Trophoblast cell (in vitro differentiated cells and primary cell): ENCODE results near the gene TBC1D16.

ENCODE experiments used
- DNase-seq, 2 donors: peaks; one replicate each; pipeline ENCODE4 v3.0.0-alpha.2; 2016
- H2AFZ ChIP-seq: 2 replicates; pipeline ENCODE4 v1.6.1; 2013; ENCODE audit warnings: low read length, moderate library complexity, mild to moderate bottlenecking; ENCODE audit not compliant: insufficient read depth, poor library complexity
- H2AK5ac ChIP-seq: 2 replicates; pipeline ENCODE4 v1.6.1; 2013; ENCODE audit warnings: mild to moderate bottlenecking, low read length
- H2BK120ac ChIP-seq: 2 replicates; pipeline ENCODE4 v1.6.1; 2013; ENCODE audit warnings: low read length, mild to moderate bottlenecking, moderate library complexity; ENCODE audit not compliant: insufficient read depth, poor library complexity
- H2BK12ac ChIP-seq: 2 replicates; pipeline ENCODE4 v1.6.1; 2013; ENCODE audit warnings: mild to moderate bottlenecking, low read length, moderate library complexity
- H2BK5ac ChIP-seq: 2 replicates; pipeline ENCODE4 v1.6.1; 2013; ENCODE audit warnings: low read length, low read depth, moderate library complexity, mild to moderate bottlenecking; ENCODE audit not compliant: poor library complexity
- H3K14ac ChIP-seq: 2 replicates; pipeline ENCODE4 v1.6.1; 2013; ENCODE audit warnings: mild to moderate bottlenecking, low read length
- H3K18ac ChIP-seq: 2 replicates; pipeline ENCODE4 v1.6.1; 2013; ENCODE audit warnings: mild to moderate bottlenecking, low read length
- H3K23ac ChIP-seq: 2 replicates; pipeline ENCODE4 v1.6.1; 2013; ENCODE audit warnings: low read length
- H3K27ac ChIP-seq: 2 replicates; pipeline ENCODE4 v1.5.1; 2013; ENCODE audit warnings: low read depth, mild to moderate bottlenecking, inconsistent platforms, low read length, moderate library complexity
- H3K27me3 ChIP-seq: 2 replicates; pipeline ENCODE4 v1.6.1; 2013; ENCODE audit warnings: inconsistent platforms, mild to moderate bottlenecking, low read length, moderate library complexity; ENCODE audit not compliant: insufficient read depth
- H3K36me3 ChIP-seq, 2 experiments: 1 replicate in 1 of 2; 2 replicates in 1 of 2; pipeline ENCODE4 v1.6.1; 2013; ENCODE audit warnings: low read length in 2 of 2, mild to moderate bottlenecking in 2 of 2, moderate library complexity in 1 of 2; ENCODE audit not compliant: insufficient read depth in 2 of 2, control insufficient read depth in 1 of 2
- H3K4ac ChIP-seq: 2 replicates; pipeline ENCODE4 v1.6.1; 2013; ENCODE audit warnings: low read depth, mild to moderate bottlenecking, low read length, moderate library complexity
- H3K4me1 ChIP-seq, 2 experiments: 1 replicate in 1 of 2; 2 replicates in 1 of 2; pipeline ENCODE4 v1.6.1; 2013; ENCODE audit warnings: low read length in 2 of 2, mild to moderate bottlenecking in 2 of 2, moderate library complexity in 1 of 2; ENCODE audit not compliant: insufficient read depth in 2 of 2, control insufficient read depth in 1 of 2
- H3K4me2 ChIP-seq: 2 replicates; pipeline ENCODE4 v1.6.1; 2013; ENCODE audit warnings: inconsistent platforms, mild to moderate bottlenecking, low read length, moderate library complexity
- H3K4me3 ChIP-seq: 2 replicates; pipeline ENCODE4 v1.5.1; 2013; ENCODE audit warnings: mild to moderate bottlenecking, low read depth, low read length, inconsistent platforms
- H3K79me1 ChIP-seq: one replicate; pipeline ENCODE4 v1.6.1; 2013; ENCODE audit warnings: low read length
- H3K79me2 ChIP-seq: 2 replicates; pipeline ENCODE4 v1.6.1; 2013; ENCODE audit warnings: low read length, mild to moderate bottlenecking; ENCODE audit not compliant: control insufficient read depth, insufficient read depth, poor library complexity
- H3K9ac ChIP-seq: 2 replicates; pipeline ENCODE4 v1.6.1; 2013; ENCODE audit warnings: mild to moderate bottlenecking, low read length
- H3K9me3 ChIP-seq: 2 replicates; pipeline ENCODE4 v1.6.1; 2013; ENCODE audit warnings: low read depth, mild to moderate bottlenecking, control low read depth, inconsistent platforms, low read length; ENCODE audit not compliant: insufficient read depth
- H4K12ac ChIP-seq: 2 replicates; pipeline ENCODE4 v1.6.1; 2013; ENCODE audit warnings: low read depth, mild to moderate bottlenecking, low read length, moderate library complexity
- H4K8ac ChIP-seq: 2 replicates; pipeline ENCODE4 v1.6.1; 2013; ENCODE audit warnings: low read depth, mild to moderate bottlenecking, low read length, moderate library complexity
- H4K91ac ChIP-seq: one replicate; pipeline ENCODE4 v1.6.1; 2013; ENCODE audit warnings: low read depth, mild to moderate bottlenecking, low read length, moderate library complexity
- WGBS: extraction: QIAGEN DNeasy Blood & Tissue Kit; methylation state at CpG from one replicate; pipeline ENCODE4 v1.1.7; 2013; ENCODE audit warnings: missing lambda C conversion rate; ENCODE audit not compliant: insufficient read length, insufficient coverage; ENCODE audit errors: extremely low coverage; 5-methylcytosine and 5-hydroxymethylcytosine counted together

TBC1D16 gene

GRCh38 chr17:80008848-80009247 is 26.8 kb downstream of the TBC1D16 start:
- Histone ChIP-seq H3K14ac (no peak overlapping the region), H3K23ac (no peak overlapping the region), H2BK120ac (no peak overlapping the region), H2AK5ac (no peak overlapping the region), H3K18ac (no peak overlapping the region), H3K4ac (no peak overlapping the region), H3K27me3 (no peaks in the 10 kb centered on the region), H2BK5ac (no peak overlapping the region), H3K27ac (no peak overlapping the region), H3K79me2 (no peaks in the 10 kb centered on the region), H3K4me1 (no peaks in the 10 kb centered on the region), H2BK12ac (no peak overlapping the region), H3K4me3 (peak overlapping the region; percentile 12), H3K9ac (no peak overlapping the region), H4K8ac (no peak overlapping the region), H3K4me2 (no peak overlapping the region), H3K9me3 (peaks cover 3% of the 10 kb centered on the region), H2AFZ (no peak overlapping the region), H4K91ac (no peak overlapping the region), H4K12ac (no peak overlapping the region), H3K36me3 (peaks cover 36 to 51% of the 10 kb centered on the region in 2 experiments), H3K79me1 (no peaks in the 10 kb centered on the region)
- DNase-seq: no peak
- no CpG with 5 or more reads among the region's 18 CpGs for WGBS

DNA sequence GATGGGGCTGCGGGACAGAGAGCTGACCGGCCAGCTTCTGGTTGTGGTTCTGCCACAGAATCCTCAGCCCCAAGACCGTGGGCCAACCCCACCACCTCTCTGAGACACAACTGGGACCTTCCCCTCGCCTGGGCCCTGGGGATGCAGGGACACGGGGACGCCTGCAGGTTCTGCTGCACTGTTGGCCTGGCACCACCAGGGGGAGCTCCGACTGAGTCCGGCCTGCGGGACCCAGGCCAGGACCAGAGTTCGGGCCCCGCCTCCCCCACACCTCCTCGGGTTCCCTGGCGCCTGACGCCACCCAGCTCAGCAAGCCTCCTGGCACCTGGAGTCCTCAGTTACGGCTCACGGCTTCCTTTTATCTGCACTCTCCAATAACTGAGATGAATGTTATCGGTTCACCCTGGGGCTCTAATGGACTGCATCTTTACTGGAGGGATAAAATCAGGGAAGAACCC is 27.3 kb downstream of the TBC1D16 start:
- Histone ChIP-seq H3K18ac (no peak overlapping the region), H2BK5ac (no peak overlapping the region), H2AK5ac (no peak overlapping the region), H4K91ac (no peak overlapping the region), H3K79me2 (no peaks in the 10 kb centered on the region), H3K4me1 (no peaks in the 10 kb centered on the region), H2BK120ac (no peak overlapping the region), H3K14ac (no peak overlapping the region), H3K9ac (no peak overlapping the region), H4K8ac (no peak overlapping the region), H4K12ac (no peak overlapping the region), H3K9me3 (peaks cover 3% of the 10 kb centered on the region), H3K27ac (no peak overlapping the region), H3K36me3 (peaks cover 34 to 48% of the 10 kb centered on the region in 2 experiments), H3K23ac (no peak overlapping the region), H2BK12ac (no peak overlapping the region), H3K4me2 (no peak overlapping the region), H3K4ac (no peak overlapping the region), H3K79me1 (no peaks in the 10 kb centered on the region), H3K27me3 (no peaks in the 10 kb centered on the region), H3K4me3 (no peak overlapping the region), H2AFZ (no peak overlapping the region)
- WGBS: no CpG with 5 or more reads among the region's 17 CpGs
- DNase-seq: peak; percentile 62 to 86

DNA sequence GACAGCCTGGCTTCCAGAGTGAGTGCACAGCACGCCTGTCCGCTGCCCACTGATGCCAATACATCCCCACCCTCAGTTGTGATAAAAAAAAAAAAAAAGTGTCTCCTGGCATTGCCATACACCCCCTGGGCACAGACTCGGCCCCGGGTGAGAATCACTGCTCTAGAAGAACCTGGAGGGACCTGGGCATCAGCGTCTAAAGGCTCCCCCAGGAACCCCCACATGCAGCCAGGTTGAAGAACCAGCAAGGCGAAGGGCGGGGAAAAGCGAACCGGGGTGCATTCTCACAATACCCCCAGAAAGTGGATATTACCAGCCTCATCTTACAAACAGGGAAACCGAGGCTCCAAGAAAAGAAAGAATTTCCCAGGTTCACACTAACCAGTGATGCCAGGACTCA is 27.7 kb downstream of the TBC1D16 start:
- Histone ChIP-seq H3K9ac (no peak overlapping the region), H3K27me3 (no peaks in the 10 kb centered on the region), H3K79me2 (no peaks in the 10 kb centered on the region), H3K18ac (no peak overlapping the region), H3K79me1 (no peaks in the 10 kb centered on the region), H2BK5ac (no peak overlapping the region), H3K36me3 (peaks cover 33 to 43% of the 10 kb centered on the region in 2 experiments), H3K9me3 (peaks cover 3% of the 10 kb centered on the region), H4K91ac (no peak overlapping the region), H3K4ac (no peak overlapping the region), H3K23ac (no peak overlapping the region), H3K27ac (no peak overlapping the region), H3K4me2 (no peak overlapping the region), H3K4me1 (no peaks in the 10 kb centered on the region), H3K14ac (no peak overlapping the region), H3K4me3 (no peak overlapping the region), H2AFZ (no peak overlapping the region), H2AK5ac (no peak overlapping the region), H4K8ac (no peak overlapping the region), H2BK12ac (no peak overlapping the region), H2BK120ac (no peak overlapping the region), H4K12ac (no peak overlapping the region)
- no peak for DNase-seq
- no CpG with 5 or more reads among the region's 10 CpGs for WGBS

DNA sequence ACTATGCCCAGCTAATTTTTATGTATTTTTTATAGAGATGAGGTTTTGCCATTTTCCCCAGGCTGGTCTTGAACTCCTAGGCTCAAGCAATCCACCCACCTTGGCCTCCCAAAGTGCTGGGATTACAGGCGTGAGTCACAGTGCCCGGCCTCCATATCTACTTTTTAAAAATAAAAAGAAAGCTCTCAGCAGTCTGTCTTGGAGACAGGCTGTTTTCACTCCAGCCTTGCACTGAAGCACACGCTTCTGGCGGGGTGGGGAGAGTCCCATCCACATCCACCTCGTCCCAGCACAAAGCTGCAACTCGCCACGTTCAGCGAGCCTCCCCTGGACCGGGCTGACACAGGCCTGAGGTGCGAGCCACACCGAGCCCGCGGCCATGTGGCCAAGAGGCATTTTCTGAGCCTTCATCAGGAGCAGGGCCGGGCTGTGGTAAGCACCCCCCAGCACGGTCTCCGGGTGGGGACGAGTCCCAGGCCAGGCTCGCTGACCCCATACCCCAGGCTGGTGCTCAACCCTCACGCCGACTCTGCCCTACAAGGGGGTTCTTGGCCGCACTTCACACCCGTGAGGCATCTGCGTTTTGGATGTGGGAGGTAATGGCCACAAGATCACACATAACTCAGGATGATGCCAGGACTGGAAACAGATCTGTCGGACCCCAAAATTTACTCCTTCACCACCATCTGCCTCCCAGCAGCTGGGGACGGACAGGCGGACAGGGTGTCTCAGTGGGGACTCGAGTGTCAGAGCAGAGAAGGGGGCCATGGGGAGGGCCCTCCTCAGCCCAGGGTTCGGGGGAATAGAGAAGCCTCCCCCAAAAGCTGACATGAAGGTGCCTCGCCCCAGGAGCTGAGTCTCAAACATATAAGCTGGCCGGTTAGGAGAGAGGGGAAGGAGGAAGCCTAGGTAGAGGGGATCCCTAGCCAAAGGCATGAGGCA is 28.6 kb downstream of the TBC1D16 start:
- Histone ChIP-seq H3K4me3 (no peak overlapping the region), H2AFZ (no peak overlapping the region), H3K18ac (no peak overlapping the region), H3K79me2 (no peaks in the 10 kb centered on the region), H2AK5ac (no peak overlapping the region), H3K9me3 (peaks cover 5% of the 10 kb centered on the region), H3K4me1 (no peaks in the 10 kb centered on the region), H3K9ac (no peak overlapping the region), H4K8ac (no peak overlapping the region), H3K27ac (no peak overlapping the region), H3K4ac (no peak overlapping the region), H3K79me1 (no peaks in the 10 kb centered on the region), H3K14ac (no peak overlapping the region), H4K12ac (no peak overlapping the region), H2BK5ac (no peak overlapping the region), H4K91ac (no peak overlapping the region), H2BK120ac (no peak overlapping the region), H2BK12ac (no peak overlapping the region), H3K27me3 (no peaks in the 10 kb centered on the region), H3K23ac (no peak overlapping the region), H3K36me3 (peaks cover 37 to 46% of the 10 kb centered on the region in 2 experiments), H3K4me2 (no peak overlapping the region)
- WGBS: no CpG with 5 or more reads among the region's 30 CpGs
- DNase-seq: no peak
